ENCODE data around the gene PLCXD3. TPM values are rescaled to one million over a fixed set of nuclear protein-coding genes. Genes with fewer than 3 reads are reported as not detected.

The PLCXD3 gene
- total RNA-seq, 1 experiment from 2014 or later = 5.0 TPM

GRCh38 chr5:41412496-41412895 is 97.9 kb downstream of the PLCXD3 start:
- TF ChIP-seq EZH2phosphoT487 (IDR thresholded peaks at IDR 0.05; ENCODE audit: borderline replicate concordance, low read length) = no peak
- TF ChIP-seq EZH2 (IDR thresholded peaks at IDR 0.05; ENCODE audit: low read length, unreplicated experiment) = no peak
- TF ChIP-seq, protein P1, sequence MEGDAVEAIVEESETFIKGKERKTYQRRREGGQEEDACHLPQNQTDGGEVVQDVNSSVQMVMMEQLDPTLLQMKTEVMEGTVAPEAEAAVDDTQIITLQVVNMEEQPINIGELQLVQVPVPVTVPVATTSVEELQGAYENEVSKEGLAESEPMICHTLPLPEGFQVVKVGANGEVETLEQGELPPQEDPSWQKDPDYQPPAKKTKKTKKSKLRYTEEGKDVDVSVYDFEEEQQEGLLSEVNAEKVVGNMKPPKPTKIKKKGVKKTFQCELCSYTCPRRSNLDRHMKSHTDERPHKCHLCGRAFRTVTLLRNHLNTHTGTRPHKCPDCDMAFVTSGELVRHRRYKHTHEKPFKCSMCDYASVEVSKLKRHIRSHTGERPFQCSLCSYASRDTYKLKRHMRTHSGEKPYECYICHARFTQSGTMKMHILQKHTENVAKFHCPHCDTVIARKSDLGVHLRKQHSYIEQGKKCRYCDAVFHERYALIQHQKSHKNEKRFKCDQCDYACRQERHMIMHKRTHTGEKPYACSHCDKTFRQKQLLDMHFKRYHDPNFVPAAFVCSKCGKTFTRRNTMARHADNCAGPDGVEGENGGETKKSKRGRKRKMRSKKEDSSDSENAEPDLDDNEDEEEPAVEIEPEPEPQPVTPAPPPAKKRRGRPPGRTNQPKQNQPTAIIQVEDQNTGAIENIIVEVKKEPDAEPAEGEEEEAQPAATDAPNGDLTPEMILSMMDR (conservative IDR thresholded peaks at IDR 0.05; ENCODE audit: low read depth, low read length) = no peak
- Histone ChIP-seq H3K27me3 (ENCODE audit: low read length) (no peaks in the 10 kb centered on the region), H3K9me2 (replicated peaks; ENCODE audit: low read length) (no peaks in the 10 kb centered on the region), H2AFZ (ENCODE audit: low read length) (no peak overlapping the region), H3K4me3 (ENCODE audit: low read length) (no peak overlapping the region), H3K4me1 (ENCODE audit: insufficient read depth, low read length) (peaks cover 83% of the 10 kb centered on the region), H3K79me2 (ENCODE audit: low read length) (no peaks in the 10 kb centered on the region), H3K4me2 (ENCODE audit: low read length) (0 out of 2 replicates have a peak overlapping the region, but pooled peaks have one; percentile 38), H3K9me3 (ENCODE audit: low read length) (no peaks in the 10 kb centered on the region), H3F3A (ENCODE audit: low read length, unreplicated experiment) (peaks cover 19% of the 10 kb centered on the region), H3K36me3 (ENCODE audit: low read depth, low read length) (no peaks in the 10 kb centered on the region), H4K20me1 (ENCODE audit: low read length) (no peaks in the 10 kb centered on the region), H3K9ac (ENCODE audit: low read length) (no peak overlapping the region), H3K27ac (ENCODE audit: low read length) (peak overlapping the region; percentile 91; the same call in 1 of the 2 replicates)
- ChIA-PET CTCF (no interaction called here), POLR2A (ENCODE audit: unreplicated experiment) (no interaction called here)
- intact Hi-C loops (cut with micrococcal nuclease) = loop anchor here (10.0 kb wide), 2 partner anchors 428 to 508 kb away; partner anchors contain the start of gene C7
- no peak for ATAC-seq
- no peak for DNase-seq
- no TSS peak for BruUV-seq (replicated peaks)

DNA sequence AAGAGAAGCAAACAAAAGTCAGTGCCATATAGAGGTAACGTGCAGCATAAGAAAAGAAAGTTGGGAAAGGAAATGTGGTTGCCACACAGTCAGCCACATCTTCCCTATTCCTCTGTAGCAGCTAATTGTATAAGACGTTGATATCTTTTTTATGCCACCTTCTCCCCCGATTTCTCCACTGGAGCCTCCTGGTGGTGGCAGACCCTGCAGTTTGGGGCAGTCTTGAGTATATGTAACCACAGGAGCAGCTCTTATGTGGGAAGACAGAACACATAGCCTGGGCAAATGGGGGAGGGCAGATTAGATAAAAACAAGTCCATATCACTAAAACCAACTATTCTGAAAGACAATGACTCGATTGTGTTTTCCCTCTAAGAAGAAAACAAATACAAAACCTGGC is 99.7 kb downstream of the PLCXD3 start:
- Histone ChIP-seq H3K4me3 (ENCODE audit: low read length) (no peak overlapping the region), H3K4me2 (ENCODE audit: low read length) (no peak overlapping the region), H3K9ac (ENCODE audit: low read length) (no peak overlapping the region), H3K79me2 (ENCODE audit: low read length) (no peaks in the 10 kb centered on the region), H2AFZ (ENCODE audit: low read length) (no peak overlapping the region), H3F3A (ENCODE audit: low read length, unreplicated experiment) (peaks cover 11% of the 10 kb centered on the region), H4K20me1 (ENCODE audit: low read length) (no peaks in the 10 kb centered on the region), H3K9me2 (replicated peaks; ENCODE audit: low read length) (no peaks in the 10 kb centered on the region), H3K36me3 (ENCODE audit: low read depth, low read length) (no peaks in the 10 kb centered on the region), H3K27ac (ENCODE audit: low read length) (no peak overlapping the region), H3K9me3 (ENCODE audit: low read length) (no peaks in the 10 kb centered on the region), H3K4me1 (ENCODE audit: insufficient read depth, low read length) (peaks cover 67% of the 10 kb centered on the region), H3K27me3 (ENCODE audit: low read length) (no peaks in the 10 kb centered on the region)
- no TSS peak for BruUV-seq (replicated peaks)
- intact Hi-C loops (cut with micrococcal nuclease) = loop anchor here (10.0 kb wide), 2 partner anchors 426 to 506 kb away; partner anchors contain the start of gene C7
- ChIA-PET CTCF (no interaction called here), POLR2A (ENCODE audit: unreplicated experiment) (no interaction called here)
- TF ChIP-seq, protein P1 (conservative IDR thresholded peaks at IDR 0.05; ENCODE audit: low read depth, low read length) = peak; percentile 25; the same call in 1 of the 2 replicates
- TF ChIP-seq EZH2 (IDR thresholded peaks at IDR 0.05; ENCODE audit: low read length, unreplicated experiment) = no peak
- no peak for ATAC-seq
- DNase-seq = no peak

GRCh38 chr5:41410307-41410706 is 100.1 kb downstream of the PLCXD3 start:
- Histone ChIP-seq H3K9me3 (ENCODE audit: low read length) (no peaks in the 10 kb centered on the region), H3K4me3 (ENCODE audit: low read length) (no peak overlapping the region), H3K4me1 (ENCODE audit: insufficient read depth, low read length) (peaks cover 63% of the 10 kb centered on the region), H3K27ac (ENCODE audit: low read length) (no peak overlapping the region), H3F3A (ENCODE audit: low read length, unreplicated experiment) (peaks cover 7% of the 10 kb centered on the region), H3K9ac (ENCODE audit: low read length) (no peak overlapping the region), H3K79me2 (ENCODE audit: low read length) (no peaks in the 10 kb centered on the region), H3K4me2 (ENCODE audit: low read length) (no peak overlapping the region), H3K9me2 (replicated peaks; ENCODE audit: low read length) (no peaks in the 10 kb centered on the region), H2AFZ (ENCODE audit: low read length) (no peak overlapping the region), H4K20me1 (ENCODE audit: low read length) (no peaks in the 10 kb centered on the region), H3K27me3 (ENCODE audit: low read length) (no peaks in the 10 kb centered on the region), H3K36me3 (ENCODE audit: low read depth, low read length) (no peaks in the 10 kb centered on the region)
- no peak for TF ChIP-seq EZH2 (IDR thresholded peaks at IDR 0.05; ENCODE audit: low read length, unreplicated experiment)
- no peak for TF ChIP-seq EZH2phosphoT487 (IDR thresholded peaks at IDR 0.05; ENCODE audit: borderline replicate concordance, low read length)
- TF ChIP-seq, protein P1 (conservative IDR thresholded peaks at IDR 0.05; ENCODE audit: low read depth, low read length) = no peak
- ATAC-seq (no peak), DNase-seq (no peak)
- BruUV-seq (replicated peaks) = no TSS peak
- ChIA-PET CTCF (no interaction called here), POLR2A (ENCODE audit: unreplicated experiment) (no interaction called here)
- intact Hi-C loops (cut with micrococcal nuclease) = loop anchor here (10.0 kb wide), 2 partner anchors 426 to 506 kb away; partner anchors contain the start of gene C7
